Effector memory CD4-positive, alpha-beta T cell (primary cell): ENCODE measurements around the gene CBX4.

Experiments
- DNase-seq, 3 donors: peaks; one replicate each; pipeline ENCODE4 v3.0.0-alpha.2; 2020
- H3K27ac ChIP-seq: 2 replicates; pipeline ENCODE4 v1.7.0; 2013; ENCODE audit warnings: mild to moderate bottlenecking, low read length, moderate library complexity; ENCODE audit not compliant: insufficient read depth, poor library complexity, severe bottlenecking
- H3K27me3 ChIP-seq: replicated peaks from 2 replicates; pipeline ENCODE4 v1.7.0; 2013; ENCODE audit warnings: mild to moderate bottlenecking, low read length; ENCODE audit not compliant: insufficient read depth, control insufficient read depth, poor library complexity, severe bottlenecking
- H3K36me3 ChIP-seq: 2 replicates; pipeline ENCODE4 v1.7.0; 2013; ENCODE audit warnings: mild to moderate bottlenecking, low read length, moderate library complexity; ENCODE audit not compliant: control insufficient read depth, insufficient read depth
- H3K4me1 ChIP-seq: 2 replicates; pipeline ENCODE4 v1.7.0; 2013; ENCODE audit warnings: low read length, mild to moderate bottlenecking; ENCODE audit not compliant: control insufficient read depth, insufficient read depth, poor library complexity, severe bottlenecking
- H3K4me3 ChIP-seq: 2 replicates; pipeline ENCODE4 v1.7.0; 2013; ENCODE audit warnings: low read length, low read depth, mild to moderate bottlenecking; ENCODE audit not compliant: insufficient read depth, poor library complexity, severe bottlenecking
- H3K9me3 ChIP-seq: 2 replicates; pipeline ENCODE4 v1.7.0; 2013; ENCODE audit warnings: mild to moderate bottlenecking, low read length, moderate library complexity; ENCODE audit not compliant: control insufficient read depth
- total RNA-seq, 3 donors: gene quantifications; one replicate each; lab custom pipeline; 2026; lab: John Stamatoyannopoulos, UW

The CBX4 gene
- total RNA-seq: 93.9 to 163 (median 119) reads per million in 3 donors

- peaks cover 44% of the 10 kb centered on the region for H3K27me3 ChIP-seq
Observed at GRCh38 chr17:79839356-79840268, at the start of gene CBX4. Gene CBX4, minus strand, starts transcription at chr17:79839440. Its CDS starts 189 bp downstream, at chr17:79839251.

GRCh38 chr17:79888009-79888540, 48.8 kb upstream of the CBX4 start:
- peaks cover 3% of the 10 kb centered on the region for H3K27me3 ChIP-seq

More at GRCh38 chr17:79839356-79840268, at the start of gene CBX4:
- peak; percentile 84 to 86 (median 85) for DNase-seq
- Histone ChIP-seq H3K4me1 (peaks cover 71% of the 10 kb centered on the region), H3K9me3 (no peaks in the 10 kb centered on the region), H3K4me3 (peak within 1 kb of the TSS; percentile 75), H3K27ac (peak within 1 kb of the TSS; percentile 61), H3K36me3 (peaks cover 11% of the 10 kb centered on the region)

GRCh38 chr17:79887451-79887991, 48.3 kb upstream of the CBX4 start:
- Histone ChIP-seq H3K4me1 (no peaks in the 10 kb centered on the region), H3K9me3 (no peaks in the 10 kb centered on the region), H3K36me3 (no peaks in the 10 kb centered on the region), H3K27ac (no peak overlapping the region), H3K4me3 (no peak overlapping the region), H3K27me3 (peaks cover 3% of the 10 kb centered on the region)
- DNase-seq: no peak

More at GRCh38 chr17:79888009-79888540, 48.8 kb upstream of the CBX4 start:
- Histone ChIP-seq H3K9me3 (no peaks in the 10 kb centered on the region), H3K4me1 (no peaks in the 10 kb centered on the region), H3K36me3 (no peaks in the 10 kb centered on the region), H3K27ac (no peak overlapping the region), H3K4me3 (no peak overlapping the region)
- DNase-seq: no peak

GRCh38 chr17:79883202-79883601, 44.0 kb upstream of the CBX4 start:
- H3K36me3 ChIP-seq: no peaks in the 10 kb centered on the region
- H3K27ac ChIP-seq: no peak overlapping the region
- peaks cover 3% of the 10 kb centered on the region for H3K27me3 ChIP-seq
- no peaks in the 10 kb centered on the region for H3K9me3 ChIP-seq
- H3K4me1 ChIP-seq: no peaks in the 10 kb centered on the region
- H3K4me3 ChIP-seq: no peak overlapping the region
- DNase-seq: no peak

GRCh38 chr17:79878329-79878947, 39.2 kb upstream of the CBX4 start:
- no peaks in the 10 kb centered on the region for H3K36me3 ChIP-seq
- no peaks in the 10 kb centered on the region for H3K4me1 ChIP-seq
- H3K27ac ChIP-seq: no peak overlapping the region
- DNase-seq: no peak
- no peak overlapping the region for H3K4me3 ChIP-seq
- no peaks in the 10 kb centered on the region for H3K9me3 ChIP-seq
- no peaks in the 10 kb centered on the region for H3K27me3 ChIP-seq

- Histone ChIP-seq H3K9me3 (no peaks in the 10 kb centered on the region), H3K4me3 (no peak overlapping the region), H3K27ac (no peak overlapping the region), H3K4me1 (no peaks in the 10 kb centered on the region), H3K27me3 (no peaks in the 10 kb centered on the region), H3K36me3 (no peaks in the 10 kb centered on the region)
- no peak for DNase-seq
Observed at GRCh38 chr17:79877041-79877440, 37.8 kb upstream of the CBX4 start.

GRCh38 chr17:79875511-79875910, 36.3 kb upstream of the CBX4 start:
- no peaks in the 10 kb centered on the region for H3K27me3 ChIP-seq
- DNase-seq: no peak
- no peak overlapping the region for H3K4me3 ChIP-seq
- no peaks in the 10 kb centered on the region for H3K9me3 ChIP-seq
- H3K36me3 ChIP-seq: no peaks in the 10 kb centered on the region
- H3K4me1 ChIP-seq: no peaks in the 10 kb centered on the region
- no peak overlapping the region for H3K27ac ChIP-seq

GRCh38 chr17:79874329-79874981, 35.2 kb upstream of the CBX4 start:
- no peak overlapping the region for H3K4me3 ChIP-seq
- DNase-seq: no peak

GRCh38 chr17:79873583-79873982, 34.3 kb upstream of the CBX4 start:
- H3K36me3 ChIP-seq: no peaks in the 10 kb centered on the region
- H3K4me3 ChIP-seq: no peak overlapping the region
- no peak for DNase-seq
- no peak overlapping the region for H3K27ac ChIP-seq
- H3K9me3 ChIP-seq: no peaks in the 10 kb centered on the region
- no peaks in the 10 kb centered on the region for H3K4me1 ChIP-seq
- H3K27me3 ChIP-seq: peaks cover 3% of the 10 kb centered on the region

More at GRCh38 chr17:79874329-79874981, 35.2 kb upstream of the CBX4 start:
- H3K36me3 ChIP-seq: no peaks in the 10 kb centered on the region
- H3K27ac ChIP-seq: no peak overlapping the region
- no peaks in the 10 kb centered on the region for H3K9me3 ChIP-seq
- H3K27me3 ChIP-seq: peaks cover under 1% of the 10 kb centered on the region
- no peaks in the 10 kb centered on the region for H3K4me1 ChIP-seq
